ENCODE measurements around the gene TENT5A.
"Not testable (repeated sequence)": the region's sequence is repeated elsewhere in the genome, so short reads cannot be mapped to it uniquely, and the experiment has no call there.

Gene TENT5A

DNA sequence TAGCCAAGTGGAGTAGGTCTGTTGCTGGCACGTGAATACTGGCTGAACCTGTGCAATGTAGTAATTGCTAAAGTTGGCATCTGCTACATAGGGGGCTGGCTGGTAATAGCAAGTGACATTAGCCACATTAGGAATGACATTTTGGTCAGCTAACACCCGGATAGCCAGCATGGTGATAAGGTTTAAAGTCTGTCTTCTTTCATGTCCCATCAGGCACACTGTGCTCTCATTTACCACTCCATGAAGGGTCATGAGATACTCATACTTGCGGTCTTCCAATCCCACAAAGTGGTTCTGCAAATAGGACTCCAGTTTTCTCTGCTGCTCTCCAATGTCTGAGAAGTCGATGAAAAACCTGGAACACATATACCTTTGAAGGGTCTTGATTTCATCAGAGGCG, 2.8 kb downstream of the TENT5A start:
- no peak for DNase-seq

- no peak for DNase-seq
Measured at GRCh38 chr6:81748994-81749393, 3.5 kb downstream of the TENT5A start.

DNA sequence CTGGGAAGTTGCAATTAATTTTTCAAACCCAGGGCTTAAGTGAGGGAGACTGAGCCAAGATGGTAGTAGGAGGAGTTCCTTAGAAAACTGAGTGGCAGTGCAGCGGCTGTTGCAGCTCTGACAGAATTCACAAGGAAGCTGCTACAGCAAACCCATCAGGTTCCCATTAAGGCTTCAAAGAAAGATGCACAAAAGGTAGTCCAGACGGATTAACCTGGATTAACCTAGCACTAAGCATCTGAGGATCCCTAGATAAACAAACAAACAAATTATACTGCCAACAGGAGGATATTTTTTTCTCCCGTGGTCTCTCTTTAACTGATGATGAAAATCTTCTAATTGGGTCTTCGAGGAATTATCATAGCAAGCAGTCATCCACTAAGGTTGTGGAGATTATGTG, 5.2 kb downstream of the TENT5A start:
- no peak for DNase-seq

DNA sequence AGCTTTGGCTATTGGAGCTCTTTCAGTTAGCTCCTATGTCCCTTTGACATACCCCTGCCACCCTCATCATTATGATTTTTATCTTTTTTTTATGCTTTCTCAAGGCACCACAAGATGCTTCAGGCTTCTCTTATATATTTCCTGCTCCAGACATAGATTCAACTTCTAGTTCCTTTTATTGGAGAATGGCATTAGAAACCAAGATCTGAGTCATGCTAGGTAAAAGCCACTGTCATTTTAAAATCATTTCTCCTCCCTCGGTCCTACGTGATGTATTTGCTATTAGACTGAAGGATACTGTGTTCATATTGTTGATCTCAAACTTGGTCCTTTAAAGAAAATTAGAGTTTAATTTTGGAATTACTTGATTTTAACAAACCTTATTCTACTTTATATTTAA, 8.3 kb downstream of the TENT5A start:
- DNase-seq, result no peak

DNA sequence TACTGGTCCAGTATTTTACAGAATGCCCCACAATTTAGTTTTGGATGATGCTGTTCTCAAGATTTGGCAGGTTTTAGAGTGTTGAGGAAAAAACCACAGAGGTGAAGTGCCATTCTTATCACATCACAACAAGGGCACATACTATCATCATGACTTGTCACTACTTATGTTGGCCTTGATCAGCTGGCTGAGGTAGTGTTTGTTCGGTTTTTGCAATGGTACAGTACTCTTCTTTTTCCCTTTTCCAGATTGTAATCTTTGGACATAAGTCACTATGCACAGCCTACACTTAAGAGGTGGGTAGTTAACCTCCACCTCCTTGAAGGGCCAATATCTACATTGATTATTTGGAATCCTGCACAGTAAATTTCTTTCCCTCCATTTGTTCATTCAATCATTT, 8.8 kb downstream of the TENT5A start:
- DNase-seq, result no peak

- DNase-seq, result no peak
Measured at GRCh38 chr6:81741689-81742088, 10.8 kb downstream of the TENT5A start.

DNA sequence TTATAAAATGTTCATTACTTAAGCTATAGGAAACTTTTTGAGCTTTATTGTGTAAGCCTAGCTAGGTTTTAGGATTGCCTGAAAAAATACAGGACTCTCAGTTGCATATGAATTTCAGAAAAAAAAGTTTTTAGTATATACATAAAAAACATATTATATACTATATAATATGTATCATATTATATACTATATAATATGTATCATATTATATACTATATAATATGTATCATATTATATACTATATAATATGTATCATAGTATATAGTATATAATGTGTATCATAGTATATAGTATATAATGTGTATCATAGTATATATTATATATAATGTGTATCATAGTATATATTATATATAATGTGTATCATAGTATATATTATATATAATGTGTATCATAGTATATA, 11.9 kb downstream of the TENT5A start:
- DNase-seq, result not testable (repeated sequence)

DNA sequence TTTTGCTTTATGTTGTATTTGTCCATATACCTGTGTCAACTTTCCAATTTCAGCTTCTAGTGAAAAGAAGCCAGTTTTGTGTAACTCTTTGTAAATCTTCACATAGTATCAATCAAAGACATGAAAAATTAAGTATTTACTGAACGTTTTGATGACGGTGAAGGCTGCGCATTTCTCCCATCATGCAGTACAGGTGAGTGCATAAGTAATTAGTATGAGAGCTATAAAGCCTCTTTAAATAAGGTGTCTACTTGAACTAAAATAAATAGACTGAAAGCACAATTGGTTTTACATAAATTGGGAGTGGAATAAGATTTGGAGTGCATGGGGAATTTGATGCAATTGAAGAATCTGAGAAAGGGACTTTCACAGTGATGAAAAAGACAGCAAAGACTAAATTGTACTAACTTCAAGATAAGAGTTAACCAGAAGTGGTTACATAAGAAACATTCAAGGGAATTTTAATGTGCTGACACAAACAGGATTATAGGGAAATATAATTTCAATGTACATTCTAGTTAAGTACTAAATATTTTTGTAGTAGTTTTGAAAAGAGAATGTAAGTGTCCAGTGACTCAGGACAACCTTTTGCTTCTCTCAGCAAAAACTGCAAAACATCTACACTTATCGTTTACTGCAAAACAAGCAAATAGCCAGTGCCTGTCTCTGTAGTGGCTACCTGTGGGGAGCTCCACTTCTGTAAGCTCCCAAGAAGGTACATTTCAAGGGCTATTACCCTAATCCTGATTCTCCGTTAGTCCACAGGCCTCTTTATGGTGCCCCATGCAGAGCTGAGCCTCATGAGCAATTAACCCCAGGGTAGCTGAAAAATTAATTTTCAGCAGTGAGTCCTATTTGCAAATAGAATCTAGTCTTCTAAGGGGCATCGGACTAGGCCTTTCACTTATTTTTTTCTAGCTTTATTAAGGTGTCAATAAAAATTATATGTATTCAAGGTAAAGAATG, 13.0 kb downstream of the TENT5A start:
- no peak for DNase-seq

GRCh38 chr6:81736428-81736827, 16.1 kb downstream of the TENT5A start:
- no peak for DNase-seq

GRCh38 chr6:81735756-81736380, 16.6 kb downstream of the TENT5A start:
- no peak for DNase-seq

- no peak for DNase-seq
Measured at GRCh38 chr6:81734500-81735150, 17.9 kb downstream of the TENT5A start.

- DNase-seq, result no peak
Measured at GRCh38 chr6:81734081-81734480, 18.4 kb downstream of the TENT5A start.

DNA sequence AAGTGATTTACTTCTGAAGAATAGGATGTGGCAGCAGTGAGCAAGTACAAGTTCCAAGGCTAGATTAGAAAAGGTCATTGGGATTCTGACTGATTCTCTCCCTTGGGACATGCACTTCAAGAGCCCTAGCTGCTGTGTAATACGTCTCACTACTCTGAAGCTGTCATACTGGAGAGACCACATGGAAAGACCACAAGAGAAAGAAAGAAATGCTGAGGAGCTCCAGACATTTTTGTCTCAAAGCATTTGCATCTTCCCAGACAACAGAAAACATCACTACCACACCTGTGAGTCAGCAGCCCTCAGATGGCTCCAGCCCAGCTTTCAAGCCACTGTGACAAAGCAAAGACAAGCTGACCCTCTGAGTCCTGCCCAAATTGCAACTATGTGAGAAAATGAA, 20.7 kb downstream of the TENT5A start:
- no peak for DNase-seq

DNA sequence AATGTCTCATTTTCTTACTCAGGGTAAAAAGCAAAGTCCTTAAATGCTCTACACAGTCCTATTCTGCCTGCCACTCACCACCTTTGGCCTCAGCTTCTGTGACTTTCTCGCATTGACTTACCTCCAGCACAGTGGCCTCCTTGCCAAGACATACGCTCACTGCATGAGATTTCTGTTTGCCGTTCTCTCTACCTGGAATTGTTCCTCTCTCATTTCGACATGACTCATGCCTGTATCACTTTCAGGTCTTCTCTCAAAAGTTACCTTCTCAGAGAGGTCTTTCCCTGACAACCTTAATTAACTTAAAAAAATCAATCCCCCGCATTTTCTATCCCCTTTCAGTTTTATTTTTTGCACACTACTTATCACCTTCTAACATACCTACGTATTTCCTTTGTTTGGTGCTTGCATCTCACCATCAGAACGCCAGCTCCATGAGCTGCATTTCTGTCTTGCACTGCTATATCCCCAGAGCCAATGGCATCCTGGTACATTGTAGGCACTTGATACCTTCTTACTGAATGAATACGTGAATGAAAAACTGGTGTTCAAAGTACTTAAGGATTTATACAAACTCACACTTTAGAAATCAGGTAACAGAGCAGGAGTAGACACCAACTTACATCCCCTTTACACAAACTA, 24.5 kb downstream of the TENT5A start:
- DNase-seq, result no peak

DNA sequence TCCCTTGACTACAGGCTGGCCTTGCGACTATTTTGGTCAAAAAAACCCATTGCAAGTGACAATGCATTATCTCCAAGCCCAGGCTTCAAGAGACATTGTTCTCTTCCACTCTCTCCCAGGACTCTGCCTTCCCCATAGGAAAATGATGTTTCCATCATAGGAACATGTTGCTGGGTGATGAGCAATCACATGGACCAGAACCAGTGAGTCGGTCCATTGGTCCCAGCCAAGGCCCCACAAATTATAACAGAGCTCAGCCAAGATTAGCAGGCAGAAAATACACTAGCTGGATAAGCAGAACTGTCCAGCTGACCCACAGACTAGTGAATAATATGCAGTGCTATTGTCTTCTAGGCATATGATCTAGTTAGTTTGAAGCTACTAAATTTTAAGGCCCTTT, 27.4 kb downstream of the TENT5A start:
- no peak for DNase-seq

GRCh38 chr6:81722506-81723223, 29.8 kb downstream of the TENT5A start:
- no peak for DNase-seq

- no peak for DNase-seq
Measured at GRCh38 chr6:81720427-81720826, 32.1 kb downstream of the TENT5A start.

DNA sequence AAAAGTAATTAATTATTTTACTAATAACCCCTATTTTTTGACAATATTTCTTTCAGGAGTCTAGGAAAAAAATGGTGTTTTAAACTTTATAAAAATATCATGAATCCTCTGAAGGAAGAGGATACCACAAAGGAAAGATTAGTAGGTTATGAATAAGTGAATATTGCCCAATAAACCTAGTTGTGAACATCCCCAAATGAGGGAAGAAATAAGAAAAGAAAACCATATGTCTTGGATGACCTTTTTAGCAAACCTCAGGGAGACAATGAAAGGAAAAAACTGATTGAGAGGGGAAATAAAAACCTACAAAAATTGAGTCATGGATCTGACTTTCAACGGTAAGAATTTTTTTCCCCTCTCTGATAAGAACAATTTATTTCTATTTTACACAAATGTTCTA, 34.4 kb downstream of the TENT5A start:
- no peak for DNase-seq

GRCh38 chr6:81714684-81715083, 37.8 kb downstream of the TENT5A start:
- no peak for DNase-seq

- no peak for DNase-seq
Measured at GRCh38 chr6:81713205-81713604, 39.3 kb downstream of the TENT5A start.

- DNase-seq, result no peak
Measured at GRCh38 chr6:81708113-81708699, 44.3 kb downstream of the TENT5A start.

- no peak for DNase-seq
Measured at GRCh38 chr6:81704700-81705099, 47.8 kb downstream of the TENT5A start.
